ENCODE measurements around the gene TSPAN3. TPM values are rescaled to one million over a fixed set of nuclear protein-coding genes. Genes with fewer than 3 reads are reported as not detected.
A peak's percentile ranks its signal among the peaks of the same experiment; 100 is the strongest.

The TSPAN3 gene
- total and polyA plus RNA-seq, 2 donors (not counting 1 experiment from before 2014, with no cell fraction given), result 109 to 130 TPM

DNA sequence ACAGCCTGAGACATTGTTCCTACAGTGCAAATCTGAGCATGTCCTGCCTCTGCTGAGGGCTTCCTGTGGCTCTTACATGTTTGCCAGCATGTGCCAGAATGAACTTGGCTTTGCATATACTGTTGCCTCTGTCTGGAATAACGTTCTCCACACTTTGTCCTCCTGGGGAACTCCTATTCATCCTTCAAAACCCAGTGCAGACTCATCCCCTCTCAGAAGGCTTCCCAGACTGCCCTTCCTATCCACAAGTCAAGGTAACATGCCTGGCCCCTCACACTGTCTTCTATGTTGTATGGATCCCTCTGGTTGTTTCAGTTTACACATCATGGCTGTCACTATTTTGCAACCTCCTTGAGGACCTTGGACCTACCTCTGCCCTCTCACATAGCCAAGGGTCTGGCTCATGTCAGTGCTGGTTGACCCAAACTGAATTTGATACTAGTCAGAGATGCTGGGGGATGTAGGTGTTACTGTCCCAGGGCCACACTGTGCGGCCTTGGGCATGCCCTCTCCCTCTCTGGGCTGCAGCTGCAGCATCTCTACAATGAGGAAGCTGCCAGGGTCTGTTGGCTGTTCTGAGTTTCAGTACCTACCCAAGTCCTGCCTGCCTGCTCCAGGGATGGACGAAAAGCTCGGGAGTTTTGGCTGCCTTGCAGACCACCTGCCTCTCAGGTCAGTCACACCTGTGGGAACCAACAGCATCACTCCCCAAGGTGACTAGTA lies 29.0 kb upstream of the TSPAN3 start:
- Mint-ChIP-seq H3K4me3 (no peak overlapping the region), H3K4me1 (peaks cover 14% of the 10 kb centered on the region), H3K9me3 (ENCODE audit: insufficient read depth) (no peaks in the 10 kb centered on the region), H3K27ac (no peak overlapping the region), H3K27me3 (no peaks in the 10 kb centered on the region)
- Histone ChIP-seq H3K4me2 (replicated peaks; ENCODE audit: low read depth, low read length, poor library complexity, severe bottlenecking) (peak overlapping the region; percentile 41), H3K9ac (ENCODE audit: low read length) (no peak overlapping the region), H3K79me2 (ENCODE audit: control insufficient read depth, insufficient read depth, low read length) (no peaks in the 10 kb centered on the region), H4K20me1 (ENCODE audit: control insufficient read depth, insufficient read depth, low read length, poor library complexity, severe bottlenecking) (no peaks in the 10 kb centered on the region), H2AFZ (ENCODE audit: insufficient read depth, low read depth, low read length, poor library complexity, severe bottlenecking) (no peak overlapping the region), H3K36me3 (replicated peaks in 1 of 2; ENCODE audit: control extremely low read depth in 1 of 2, control insufficient read depth in 1 of 2, extremely low read depth in 1 of 2, insufficient read depth in 2 of 2, low read length in 1 of 2) (no peaks in the 10 kb centered on the region), H3K4me3 (ENCODE audit: control extremely low read depth in 1 of 5, extremely low read depth in 1 of 5, insufficient read depth in 1 of 5, low read depth in 2 of 5, low read length in 4 of 5) (no peak overlapping the region), H3K27ac (ENCODE audit: low read length in 2 of 2) (no peak overlapping the region), H3K27me3 (replicated peaks in 1 of 4; ENCODE audit: control extremely low read depth in 1 of 4, control insufficient read depth in 3 of 4, insufficient read depth in 4 of 4, low read length in 3 of 4) (no peaks in the 10 kb centered on the region), H3K4me1 (ENCODE audit: control insufficient read depth in 2 of 2, insufficient read depth in 2 of 2, low read length in 2 of 2) (peaks cover 12 to 35% of the 10 kb centered on the region in 2 donors), H3K9me3 (ENCODE audit: control extremely low read depth in 1 of 3, control insufficient read depth in 2 of 3, insufficient read depth in 1 of 3, low read length in 2 of 3) (no peaks in the 10 kb centered on the region)
- peak; percentile 35 for DNase-seq
- intact Hi-C loops (cut with micrococcal nuclease), result no loop called here
- no peak for TF ChIP-seq CTCF (IDR thresholded peaks at IDR 0.05)
- no peak for TF ChIP-seq EZH2 (IDR thresholded peaks at IDR 0.05; ENCODE audit: borderline replicate concordance, insufficient read depth, low read depth, low read length, poor library complexity, severe bottlenecking)
- ChIA-PET CTCF (interaction anchor here (4.5 kb wide), 1 partner anchor 444 kb away, joined by 26 read pairs; no protein-coding TSS in a partner anchor), POLR2A (no interaction called here)
- 58% methylated on average over 2 of the region's 4 CpGs for WGBS (ENCODE audit: insufficient coverage)
- ATAC-seq (ENCODE audit: low read depth), result peak; percentile 31

GRCh38 chr15:77098572-77098971 lies 27.7 kb upstream of the TSPAN3 start:
- Histone ChIP-seq H3K9me3 (ENCODE audit: control extremely low read depth in 1 of 3, control insufficient read depth in 2 of 3, insufficient read depth in 1 of 3, low read length in 2 of 3) (no peaks in the 10 kb centered on the region), H3K4me1 (ENCODE audit: control insufficient read depth in 2 of 2, insufficient read depth in 2 of 2, low read length in 2 of 2) (peaks cover 12 to 35% of the 10 kb centered on the region in 2 donors), H3K9ac (ENCODE audit: low read length) (no peak overlapping the region), H2AFZ (ENCODE audit: insufficient read depth, low read depth, low read length, poor library complexity, severe bottlenecking) (no peak overlapping the region), H4K20me1 (ENCODE audit: control insufficient read depth, insufficient read depth, low read length, poor library complexity, severe bottlenecking) (no peaks in the 10 kb centered on the region), H3K4me3 (ENCODE audit: control extremely low read depth in 1 of 5, extremely low read depth in 1 of 5, insufficient read depth in 1 of 5, low read depth in 2 of 5, low read length in 4 of 5) (no peak overlapping the region), H3K79me2 (ENCODE audit: control insufficient read depth, insufficient read depth, low read length) (no peaks in the 10 kb centered on the region), H3K36me3 (replicated peaks in 1 of 2; ENCODE audit: control extremely low read depth in 1 of 2, control insufficient read depth in 1 of 2, extremely low read depth in 1 of 2, insufficient read depth in 2 of 2, low read length in 1 of 2) (no peaks in the 10 kb centered on the region), H3K4me2 (replicated peaks; ENCODE audit: low read depth, low read length, poor library complexity, severe bottlenecking) (no peak overlapping the region), H3K27ac (ENCODE audit: low read length in 2 of 2) (no peak overlapping the region), H3K27me3 (replicated peaks in 1 of 4; ENCODE audit: control extremely low read depth in 1 of 4, control insufficient read depth in 3 of 4, insufficient read depth in 4 of 4, low read length in 3 of 4) (no peaks in the 10 kb centered on the region)
- WGBS (ENCODE audit: insufficient coverage), result 96% methylated on average over 4 of the region's 4 CpGs
- intact Hi-C loops (cut with micrococcal nuclease), result no loop called here
- ATAC-seq (ENCODE audit: low read depth) (no peak), DNase-seq (no peak)
- TF ChIP-seq EZH2 (IDR thresholded peaks at IDR 0.05; ENCODE audit: borderline replicate concordance, insufficient read depth, low read depth, low read length, poor library complexity, severe bottlenecking), result no peak
- no peak for TF ChIP-seq CTCF (IDR thresholded peaks at IDR 0.05)
- H3K27me3 Mint-ChIP-seq, result no peaks in the 10 kb centered on the region
- ChIA-PET POLR2A (no interaction called here), CTCF (interaction anchor here (4.0 kb wide), 1 partner anchor 8 kb away, joined by 11 read pairs; no protein-coding TSS in a partner anchor)
- no peak overlapping the region for H3K4me3 Mint-ChIP-seq
- H3K9me3 Mint-ChIP-seq (ENCODE audit: insufficient read depth), result no peaks in the 10 kb centered on the region
- H3K4me1 Mint-ChIP-seq, result peaks cover 14% of the 10 kb centered on the region
- no peak overlapping the region for H3K27ac Mint-ChIP-seq

All from B cell (primary cell).